DMS153 treated with DMSO at 0.1 percent for 48 hours (cell line): ENCODE results near the gene NKX1-2.

Experiments
- DNase-seq: peaks from one replicate; lab custom pipeline; 2025; ENCODE audit not compliant: unreplicated experiment; lab: John Stamatoyannopoulos, UW

NKX1-2 gene

DNA sequence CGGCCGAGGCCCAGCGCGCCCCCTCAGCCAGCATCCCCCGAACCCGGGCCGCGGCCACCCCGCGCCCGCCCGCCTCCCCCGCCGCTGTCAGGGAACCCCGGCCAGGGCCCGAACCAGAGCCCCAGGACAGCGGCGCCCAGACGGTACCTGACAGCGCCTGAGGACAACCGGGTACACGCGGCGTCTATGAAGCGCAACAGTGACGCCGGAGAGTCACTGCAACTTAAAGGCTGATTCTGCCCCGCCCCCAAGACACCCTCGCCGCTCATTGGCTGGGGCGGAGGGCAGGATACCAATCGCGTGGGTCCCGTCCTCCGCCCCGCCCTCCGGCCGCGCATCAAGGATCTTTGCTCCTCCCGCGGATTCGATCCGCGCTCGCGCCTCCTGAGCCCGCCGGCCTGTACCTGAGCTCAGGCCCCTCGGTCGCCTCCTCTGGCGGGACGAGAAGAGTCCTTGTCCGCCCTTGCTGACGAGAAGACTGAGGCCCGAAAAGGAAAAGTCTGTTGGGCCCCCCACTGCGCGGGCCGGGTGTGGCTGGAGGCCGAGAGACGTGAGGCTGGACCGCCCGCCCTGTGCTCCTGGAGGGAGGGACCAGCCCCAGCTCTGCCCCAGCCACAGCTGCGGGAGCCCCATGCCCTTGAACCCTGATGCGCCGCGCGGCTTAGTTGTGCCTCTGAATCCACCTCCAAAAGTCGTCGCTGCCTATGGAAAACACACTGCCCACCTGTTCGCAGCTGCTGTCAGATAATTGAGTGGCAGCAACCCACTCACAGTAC, 30.9 kb downstream of the NKX1-2 start, which contains the start of gene OAT:
Gene OAT, minus strand, starts transcription at position 198 of the 776 bp plus-strand sequence. CDS start 6,752 bp downstream, outside the sequence.
- peak; percentile 91 for DNase-seq

DNA sequence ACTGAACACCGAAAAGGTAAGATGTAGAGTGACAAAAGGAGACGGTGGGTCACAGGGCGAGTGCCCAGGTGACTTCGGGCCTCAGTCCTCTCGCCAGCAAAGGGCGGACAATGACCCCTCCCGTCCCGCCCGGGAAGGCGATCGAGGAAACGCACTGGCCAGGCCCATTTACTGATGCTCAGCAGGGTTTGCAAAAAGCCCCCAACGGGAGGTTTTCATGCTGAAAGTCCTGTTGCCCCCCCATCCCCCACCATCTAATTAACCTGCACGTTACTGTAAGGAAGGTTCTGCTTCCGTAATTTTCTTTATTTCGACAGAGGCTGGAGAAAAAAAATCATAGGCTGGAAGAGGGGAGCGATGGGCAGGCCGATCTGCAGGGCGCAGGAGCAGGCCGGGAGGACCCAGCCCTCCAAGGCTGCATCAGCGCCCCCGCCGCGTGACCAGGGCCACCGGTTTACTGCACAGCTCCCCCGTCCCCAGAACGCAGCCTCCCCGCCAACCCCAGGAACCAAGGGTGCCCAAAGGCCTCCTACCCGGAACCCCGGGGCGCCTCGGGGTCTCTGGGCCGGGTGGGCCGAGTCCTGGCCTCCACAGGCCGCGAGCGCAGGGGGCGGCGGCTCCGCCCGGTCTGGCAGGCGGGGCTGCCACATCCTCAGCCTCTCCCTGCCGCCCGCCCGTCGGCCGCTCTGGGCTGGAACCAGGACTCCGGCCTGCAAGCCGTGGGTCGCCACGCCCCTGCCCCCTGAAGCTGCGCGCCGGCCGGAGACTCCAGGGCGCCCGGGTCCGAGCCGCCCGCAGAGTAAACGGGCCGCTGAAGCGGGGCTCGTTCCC, 31.7 kb downstream of the NKX1-2 start:
- DNase-seq, result no peak

DNA sequence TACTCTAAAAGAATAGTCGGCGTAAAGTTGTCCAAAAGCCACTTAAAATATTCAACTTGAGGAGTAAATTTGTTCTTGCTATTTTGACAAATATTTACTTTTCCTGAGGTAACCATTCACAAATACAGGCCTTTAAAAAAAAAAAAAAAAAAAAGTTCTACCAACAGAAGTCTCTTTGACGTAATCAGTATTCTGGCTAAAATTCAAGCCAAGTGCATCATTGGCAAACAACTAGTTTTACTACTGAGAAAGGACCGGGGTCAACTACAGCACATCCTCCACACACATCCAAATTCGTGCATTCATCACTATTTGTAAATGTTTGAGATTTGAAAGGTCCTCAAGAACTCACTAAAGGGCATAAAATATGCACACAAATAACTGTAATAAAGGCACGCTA, 33.1 kb downstream of the NKX1-2 start:
- no peak for DNase-seq

DNA sequence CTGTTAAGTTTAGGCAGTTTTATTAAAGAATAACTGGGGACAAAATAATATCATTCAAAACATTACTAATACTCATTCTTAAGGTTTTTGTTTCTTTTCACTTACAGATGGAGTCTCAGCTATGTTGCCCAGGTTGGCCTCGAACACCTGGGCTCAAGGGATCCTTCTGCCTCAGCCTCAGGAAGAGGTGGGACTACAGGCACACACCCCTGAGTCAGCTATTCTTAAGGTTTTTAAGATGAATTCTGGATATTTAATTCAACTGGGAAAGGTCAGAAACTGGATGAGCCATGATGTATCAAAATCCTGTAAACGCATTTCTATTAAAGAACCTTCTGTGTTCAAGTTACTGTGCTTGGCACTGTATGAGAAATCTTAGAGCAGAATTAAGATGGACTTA, 34.6 kb downstream of the NKX1-2 start:
- no peak for DNase-seq

DNA sequence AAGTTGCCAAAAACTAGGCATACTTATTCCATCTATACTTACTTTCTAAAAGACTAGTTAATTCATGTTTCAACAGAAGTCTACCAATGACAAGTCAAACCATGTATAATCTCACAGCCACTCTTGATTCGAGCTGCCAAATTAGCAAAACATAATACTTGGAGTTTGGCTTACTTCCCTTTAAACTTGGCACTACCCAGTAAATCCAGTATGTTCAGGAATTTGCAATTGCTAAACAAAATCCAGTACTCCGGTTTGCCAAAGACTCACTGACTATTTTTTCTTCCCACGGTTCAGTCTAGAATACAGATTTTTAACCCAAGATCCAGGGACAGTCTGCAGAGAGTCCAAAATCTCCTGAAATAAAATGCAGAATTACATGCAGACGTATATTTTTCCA, 35.8 kb downstream of the NKX1-2 start:
- DNase-seq, result no peak

DNA sequence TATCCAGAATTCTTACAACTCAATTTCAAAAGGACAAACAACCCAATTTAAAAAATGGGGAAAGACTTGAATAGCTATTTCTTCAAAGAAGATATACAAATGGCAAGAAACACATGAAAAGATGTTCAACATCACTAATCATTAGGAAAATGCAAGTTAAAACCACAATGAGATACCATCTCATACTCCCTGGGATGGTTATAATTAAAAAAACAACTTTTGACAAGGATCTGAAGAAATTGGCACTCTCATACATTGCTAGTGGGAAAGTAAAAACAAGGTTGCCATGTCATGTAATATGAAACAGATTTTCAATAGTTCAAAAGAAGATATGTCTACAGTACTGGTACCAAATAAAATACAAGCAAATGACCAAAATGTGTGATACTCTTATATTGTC, 40.1 kb downstream of the NKX1-2 start:
- no peak for DNase-seq

DNA sequence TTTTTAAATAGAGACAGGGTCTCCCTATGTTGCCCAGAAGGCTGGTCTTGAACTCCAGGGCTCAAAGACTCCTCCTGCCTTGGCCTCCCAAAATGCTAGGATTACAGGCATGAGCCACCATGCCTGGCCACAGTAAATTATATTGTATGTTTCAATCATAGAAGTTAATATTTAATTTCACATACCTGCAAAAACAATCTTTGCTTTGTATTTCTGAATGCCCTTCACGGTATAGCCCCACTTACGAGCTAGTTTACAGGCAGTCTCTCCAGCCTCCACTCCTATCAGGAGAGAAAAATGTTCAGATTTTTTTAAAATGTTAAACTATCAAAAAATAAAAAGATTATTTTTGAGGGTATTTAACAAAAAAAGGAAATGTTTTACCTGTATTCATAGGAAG, 41.5 kb downstream of the NKX1-2 start:
- no peak for DNase-seq

DNA sequence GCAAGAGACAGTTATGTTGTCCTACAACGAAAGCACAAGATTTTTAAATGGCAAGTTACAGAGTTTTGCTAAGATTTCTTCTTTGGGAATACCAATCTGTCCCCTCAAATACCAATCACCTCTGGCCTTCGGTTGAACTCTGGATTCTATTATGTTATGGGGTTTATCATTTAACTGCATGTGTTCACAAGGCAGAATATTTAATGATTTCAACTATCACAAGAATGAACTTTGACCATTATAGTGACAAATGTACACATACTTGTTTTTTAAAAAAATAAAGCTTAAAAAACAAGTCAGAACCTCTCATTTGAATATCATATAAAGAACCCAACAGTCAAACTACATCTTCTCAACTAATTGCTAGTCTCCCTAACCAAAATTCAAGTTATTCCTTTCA, 42.4 kb downstream of the NKX1-2 start:
- DNase-seq, result no peak

DNA sequence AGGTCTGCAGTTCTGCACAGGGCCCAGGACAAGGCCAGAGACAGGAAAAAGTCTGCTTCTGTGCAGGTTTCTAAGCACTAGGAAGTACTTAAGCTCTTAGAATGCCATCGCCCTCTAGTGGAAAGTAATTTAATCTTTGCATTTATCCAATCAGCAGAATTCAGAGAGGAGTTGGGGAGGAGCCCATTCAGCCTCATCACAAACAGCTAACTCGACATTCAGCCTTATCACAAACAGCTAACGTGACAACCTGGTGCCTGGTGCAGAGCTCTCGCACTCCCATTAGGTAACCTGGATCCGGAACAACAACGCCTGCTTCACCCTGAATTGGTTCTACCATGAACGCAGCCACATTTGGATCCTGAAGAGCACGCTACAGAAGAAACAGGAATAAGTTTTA, 46.3 kb downstream of the NKX1-2 start:
- DNase-seq, result peak; percentile 66

DNA sequence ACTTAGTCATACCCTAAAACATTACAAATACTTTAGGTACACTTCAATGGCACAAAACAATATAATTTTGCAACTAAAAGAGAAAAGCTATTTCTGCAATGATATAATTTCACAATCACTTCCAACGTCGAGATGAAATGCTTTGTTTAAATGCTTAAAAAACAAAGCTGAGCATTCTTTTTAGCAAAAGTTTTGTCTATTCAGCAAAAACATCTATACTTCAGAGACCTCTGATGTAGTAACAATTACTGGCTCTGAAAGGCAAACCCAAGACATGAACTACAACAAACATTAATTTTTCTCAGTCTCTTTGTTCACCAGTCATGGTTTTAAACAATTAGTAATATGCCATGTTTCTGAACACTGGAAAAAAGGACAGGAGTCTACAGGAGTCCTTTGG, 47.6 kb downstream of the NKX1-2 start:
- DNase-seq, result no peak

DNA sequence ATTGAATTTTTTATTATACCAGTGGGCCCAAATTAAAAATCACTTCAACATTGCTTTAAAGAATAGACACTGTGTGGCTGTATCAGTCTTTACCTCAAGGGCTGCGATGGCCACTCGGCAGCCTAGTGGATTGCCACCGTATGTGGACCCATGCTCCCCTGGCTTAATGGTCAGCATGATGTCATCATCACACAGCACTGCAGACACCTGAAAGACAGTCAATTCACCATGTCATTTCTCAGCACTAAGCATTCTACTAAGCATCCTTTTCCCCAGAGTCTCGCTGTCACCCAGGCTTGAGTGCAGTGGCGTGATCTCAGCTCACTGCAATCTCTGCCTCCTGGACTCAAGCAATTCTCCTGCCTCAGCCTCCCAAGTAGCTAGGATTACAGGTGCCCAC, 48.2 kb downstream of the NKX1-2 start:
- DNase-seq, result no peak
